Measurements from ENCODE around the gene TAAR1.

Gene TAAR1

DNA sequence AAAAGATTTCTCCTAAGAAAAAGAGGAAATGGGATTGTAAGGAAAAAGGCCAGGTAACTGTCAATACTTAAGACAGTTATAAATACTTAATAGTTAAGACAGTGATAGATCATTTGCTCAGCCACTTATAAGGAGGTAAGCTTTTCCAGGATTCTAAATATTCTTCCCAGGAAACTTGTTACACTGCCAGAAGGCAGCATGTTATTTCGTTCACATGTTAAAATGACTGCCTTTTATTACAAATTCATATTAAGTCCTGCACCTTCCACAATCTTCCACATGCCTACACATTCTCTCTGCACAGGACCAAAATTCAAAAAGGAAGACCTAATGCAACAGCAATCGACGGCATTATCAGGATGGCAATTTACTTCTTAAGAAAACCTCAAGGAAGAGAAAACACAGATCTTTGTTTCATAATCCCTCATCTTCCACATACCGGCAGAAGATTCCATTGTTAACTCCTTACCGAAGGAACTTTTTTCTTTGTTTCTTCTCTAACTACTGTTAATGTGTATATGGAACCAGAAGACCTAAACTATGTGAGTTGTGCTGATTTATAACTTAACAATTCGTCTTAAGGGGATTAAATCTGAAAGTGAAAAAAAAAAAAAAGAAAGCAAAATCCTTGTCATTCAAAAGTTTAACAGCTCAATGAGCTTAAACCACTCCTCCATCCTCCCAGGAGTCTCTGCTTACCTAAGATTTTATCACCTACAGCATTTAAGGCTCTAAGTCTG is 35.7 kb downstream of the TAAR1 start:
- no peak for ATAC-seq (ENCODE audit: insufficient read depth, low read depth)
- H3K27me3 ChIP-seq (ENCODE audit: insufficient read depth, low read length, poor library complexity): no peaks in the 10 kb centered on the region
- H2AFZ ChIP-seq (ENCODE audit: low read depth, low read length): no peak overlapping the region
- no peaks in the 10 kb centered on the region for H3K9me3 ChIP-seq (ENCODE audit: insufficient read depth, low read length, severe bottlenecking)
- TF ChIP-seq, protein P1, sequence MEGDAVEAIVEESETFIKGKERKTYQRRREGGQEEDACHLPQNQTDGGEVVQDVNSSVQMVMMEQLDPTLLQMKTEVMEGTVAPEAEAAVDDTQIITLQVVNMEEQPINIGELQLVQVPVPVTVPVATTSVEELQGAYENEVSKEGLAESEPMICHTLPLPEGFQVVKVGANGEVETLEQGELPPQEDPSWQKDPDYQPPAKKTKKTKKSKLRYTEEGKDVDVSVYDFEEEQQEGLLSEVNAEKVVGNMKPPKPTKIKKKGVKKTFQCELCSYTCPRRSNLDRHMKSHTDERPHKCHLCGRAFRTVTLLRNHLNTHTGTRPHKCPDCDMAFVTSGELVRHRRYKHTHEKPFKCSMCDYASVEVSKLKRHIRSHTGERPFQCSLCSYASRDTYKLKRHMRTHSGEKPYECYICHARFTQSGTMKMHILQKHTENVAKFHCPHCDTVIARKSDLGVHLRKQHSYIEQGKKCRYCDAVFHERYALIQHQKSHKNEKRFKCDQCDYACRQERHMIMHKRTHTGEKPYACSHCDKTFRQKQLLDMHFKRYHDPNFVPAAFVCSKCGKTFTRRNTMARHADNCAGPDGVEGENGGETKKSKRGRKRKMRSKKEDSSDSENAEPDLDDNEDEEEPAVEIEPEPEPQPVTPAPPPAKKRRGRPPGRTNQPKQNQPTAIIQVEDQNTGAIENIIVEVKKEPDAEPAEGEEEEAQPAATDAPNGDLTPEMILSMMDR (IDR thresholded peaks at IDR 0.05; ENCODE audit: borderline replicate concordance, extremely low read depth, low read length, poor library complexity, severe bottlenecking): no peak
- no peak for TF ChIP-seq EZH2 (IDR thresholded peaks at IDR 0.05; ENCODE audit: borderline replicate concordance, low read depth, low read length, severe bottlenecking)
- no peak overlapping the region for H3K27ac ChIP-seq (ENCODE audit: low read length)
- no peak overlapping the region for H3K9ac ChIP-seq (ENCODE audit: low read depth, low read length)
- no peak overlapping the region for H3K4me3 ChIP-seq (ENCODE audit: low read depth in 1 of 2, low read length in 2 of 2)
- H3K36me3 ChIP-seq (ENCODE audit: insufficient read depth, low read length): no peaks in the 10 kb centered on the region
- no peaks in the 10 kb centered on the region for H4K20me1 ChIP-seq (ENCODE audit: insufficient read depth, low read length)
- no peaks in the 10 kb centered on the region for H3K79me2 ChIP-seq (ENCODE audit: insufficient read depth, low read length)
- DNase-seq: no peak
- no peaks in the 10 kb centered on the region for H3K4me1 ChIP-seq (ENCODE audit: insufficient read depth, low read length)
- H3K4me2 ChIP-seq (ENCODE audit: insufficient read depth, low read length): no peak overlapping the region

DNA sequence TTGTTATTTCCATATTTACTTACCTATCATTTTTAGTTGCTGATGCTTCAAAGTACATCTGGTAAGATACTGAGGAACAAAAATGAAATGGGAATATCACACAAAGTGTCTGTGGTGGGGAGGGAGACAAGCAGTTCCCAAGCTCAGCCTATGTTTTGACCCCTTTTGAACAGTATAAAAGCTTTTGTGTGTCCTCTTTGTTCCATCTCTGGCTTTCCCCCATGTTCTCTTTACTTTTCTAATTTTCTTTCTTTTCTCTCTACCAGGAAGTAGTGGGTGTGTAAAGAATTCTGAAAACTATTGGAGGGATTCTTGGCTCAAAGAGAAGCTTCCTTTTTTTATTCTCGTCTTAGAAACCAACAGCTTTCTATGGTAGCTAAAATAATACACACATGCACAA is 42.3 kb downstream of the TAAR1 start:
- H3K27ac ChIP-seq (ENCODE audit: low read length): no peak overlapping the region
- H3K4me1 ChIP-seq (ENCODE audit: insufficient read depth, low read length): no peaks in the 10 kb centered on the region
- H3K27me3 ChIP-seq (ENCODE audit: insufficient read depth, low read length, poor library complexity): no peaks in the 10 kb centered on the region
- no peak overlapping the region for H2AFZ ChIP-seq (ENCODE audit: low read depth, low read length)
- no peak overlapping the region for H3K4me3 ChIP-seq (ENCODE audit: low read depth in 1 of 2, low read length in 2 of 2)
- TF ChIP-seq, protein P1 (IDR thresholded peaks at IDR 0.05; ENCODE audit: borderline replicate concordance, extremely low read depth, low read length, poor library complexity, severe bottlenecking): no peak
- H3K9ac ChIP-seq (ENCODE audit: low read depth, low read length): no peak overlapping the region
- H3K36me3 ChIP-seq (ENCODE audit: insufficient read depth, low read length): no peaks in the 10 kb centered on the region
- no peaks in the 10 kb centered on the region for H4K20me1 ChIP-seq (ENCODE audit: insufficient read depth, low read length)
- no peak overlapping the region for H3K4me2 ChIP-seq (ENCODE audit: insufficient read depth, low read length)
- H3K9me3 ChIP-seq (ENCODE audit: insufficient read depth, low read length, severe bottlenecking): no peaks in the 10 kb centered on the region
- ATAC-seq (ENCODE audit: insufficient read depth, low read depth) (no peak), DNase-seq (no peak)
- H3K79me2 ChIP-seq (ENCODE audit: insufficient read depth, low read length): no peaks in the 10 kb centered on the region

DNA sequence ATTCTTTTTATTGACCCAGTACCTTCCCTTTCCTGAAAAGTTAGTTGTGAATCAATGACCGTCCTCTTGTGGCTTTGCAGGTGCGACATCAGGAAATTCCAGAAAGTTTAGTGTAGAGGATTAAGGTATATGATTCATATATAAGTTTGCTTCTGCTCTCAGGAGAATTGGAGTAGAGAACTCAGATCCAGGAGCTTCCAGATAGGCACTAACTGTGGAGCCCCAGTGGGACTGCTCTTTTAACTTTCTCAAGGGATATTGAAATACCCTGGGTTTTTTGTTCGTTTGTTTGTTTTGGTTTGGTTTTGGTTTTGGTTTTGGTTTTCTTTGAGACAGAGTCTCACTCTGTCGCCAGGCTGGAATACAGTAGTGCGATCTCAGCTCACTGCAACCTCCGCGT is 44.4 kb downstream of the TAAR1 start:
- no peak overlapping the region for H2AFZ ChIP-seq (ENCODE audit: low read depth, low read length)
- H3K9ac ChIP-seq (ENCODE audit: low read depth, low read length): no peak overlapping the region
- no peaks in the 10 kb centered on the region for H3K9me3 ChIP-seq (ENCODE audit: insufficient read depth, low read length, severe bottlenecking)
- no peaks in the 10 kb centered on the region for H3K4me1 ChIP-seq (ENCODE audit: insufficient read depth, low read length)
- TF ChIP-seq, protein P1 (IDR thresholded peaks at IDR 0.05; ENCODE audit: borderline replicate concordance, extremely low read depth, low read length, poor library complexity, severe bottlenecking): no peak
- no peak for TF ChIP-seq EZH2 (IDR thresholded peaks at IDR 0.05; ENCODE audit: borderline replicate concordance, low read depth, low read length, severe bottlenecking)
- H3K4me2 ChIP-seq (ENCODE audit: insufficient read depth, low read length): no peak overlapping the region
- no peak overlapping the region for H3K4me3 ChIP-seq (ENCODE audit: low read depth in 1 of 2, low read length in 2 of 2)
- H3K27ac ChIP-seq (ENCODE audit: low read length): no peak overlapping the region
- no peaks in the 10 kb centered on the region for H3K27me3 ChIP-seq (ENCODE audit: insufficient read depth, low read length, poor library complexity)
- H3K36me3 ChIP-seq (ENCODE audit: insufficient read depth, low read length): no peaks in the 10 kb centered on the region
- H4K20me1 ChIP-seq (ENCODE audit: insufficient read depth, low read length): no peaks in the 10 kb centered on the region
- DNase-seq: no peak
- no peaks in the 10 kb centered on the region for H3K79me2 ChIP-seq (ENCODE audit: insufficient read depth, low read length)
- ATAC-seq (ENCODE audit: insufficient read depth, low read depth): 0 out of 3 replicates have a peak, but pooled peaks have one; percentile 35

Data from DND-41 (cell line).